IPS DF 4.7 (cell line): ENCODE measurements around the gene PBXIP1.

Source experiments
- DNase-seq: peaks from one replicate; pipeline ENCODE4 v3.0.0-alpha.2; 2013; ENCODE audit warnings: low spot score; ENCODE audit errors: extremely low read depth

PBXIP1 gene

GRCh38 chr1:154957091-154957657, 1.3 kb upstream of the PBXIP1 start:
- DNase-seq = no peak

GRCh38 chr1:154956544-154956941, 644 bp upstream of the PBXIP1 start:
- no peak for DNase-seq

GRCh38 chr1:154955039-154955717, 721 bp downstream of the PBXIP1 start:
- DNase-seq = no peak

GRCh38 chr1:154954541-154954940, 1.4 kb downstream of the PBXIP1 start:
- DNase-seq = no peak

GRCh38 chr1:154953611-154954038, 2.3 kb downstream of the PBXIP1 start:
- no peak for DNase-seq

- no peak for DNase-seq
These were observed 3.2 kb downstream of the PBXIP1 start for GRCh38 chr1:154952664-154953063.

GRCh38 chr1:154951901-154952657, 3.8 kb downstream of the PBXIP1 start:
- no peak for DNase-seq

GRCh38 chr1:154948079-154948478, 7.8 kb downstream of the PBXIP1 start:
- DNase-seq = no peak

GRCh38 chr1:154945962-154946850, 9.7 kb downstream of the PBXIP1 start:
- no peak for DNase-seq

GRCh38 chr1:154945160-154945961, 10.5 kb downstream of the PBXIP1 start:
- no peak for DNase-seq

GRCh38 chr1:154944401-154945159, 11.3 kb downstream of the PBXIP1 start:
- no peak for DNase-seq

GRCh38 chr1:154943649-154944400, 12.1 kb downstream of the PBXIP1 start:
- no peak for DNase-seq

GRCh38 chr1:154941333-154942013, 14.4 kb downstream of the PBXIP1 start:
- DNase-seq = no peak

GRCh38 chr1:154940651-154941194, 15.2 kb downstream of the PBXIP1 start:
- no peak for DNase-seq

- no peak for DNase-seq
These were observed 15.7 kb downstream of the PBXIP1 start for GRCh38 chr1:154940213-154940560.

GRCh38 chr1:154938604-154939399, 17.1 kb downstream of the PBXIP1 start:
- DNase-seq = no peak

GRCh38 chr1:154937988-154938386, 17.9 kb downstream of the PBXIP1 start:
- no peak for DNase-seq
